GM21786 (cell line): Measurements from ENCODE around the gene NDUFA6.
A peak's percentile ranks its signal among the peaks of the same experiment; 100 is the strongest.
"Not testable (repeated sequence)": the region's sequence is repeated elsewhere in the genome, so short reads cannot be mapped to it uniquely, and the experiment has no call there.

ENCODE experiments used
- ATAC-seq: cut with Tn5 transposase; IDR thresholded peaks from one replicate; pipeline ENCODE4 v1.9.1; 2021; ENCODE audit not compliant: unreplicated experiment

The NDUFA6 gene

DNA sequence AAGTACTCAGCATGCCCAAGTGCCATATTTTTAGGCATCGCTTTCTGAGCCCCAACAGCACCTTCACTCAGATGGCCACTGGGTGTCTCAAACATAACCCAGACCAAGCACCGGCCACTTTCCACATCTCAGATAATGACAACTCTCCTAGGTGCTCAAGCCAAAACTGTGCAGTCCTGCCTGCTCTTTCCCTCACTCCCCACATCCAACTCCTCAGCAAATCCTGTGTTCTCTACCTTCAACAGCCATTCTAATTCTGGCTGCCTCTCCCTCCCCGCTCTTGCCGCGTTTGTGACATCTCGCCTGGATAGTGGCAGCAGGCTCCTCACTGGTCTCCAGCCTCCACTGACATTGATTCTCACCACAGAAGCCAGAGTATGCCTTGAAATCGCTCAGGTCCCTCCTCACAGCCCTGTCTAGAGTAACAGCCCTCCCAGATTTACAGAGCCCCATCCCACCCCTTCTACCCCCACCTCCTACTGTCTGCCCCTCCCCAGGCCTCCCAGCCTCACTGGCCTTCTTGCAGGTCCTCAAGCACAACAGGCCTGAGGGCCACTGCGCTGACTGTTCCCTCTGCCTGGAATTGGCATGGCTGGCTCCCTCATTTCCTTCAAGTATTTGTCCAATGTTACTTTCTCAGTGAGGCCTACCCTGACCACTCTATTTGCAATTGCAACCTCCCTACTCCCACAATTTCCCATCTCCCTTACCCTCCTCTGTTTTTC lies 17.8 kb downstream of the NDUFA6 start:
- ATAC-seq, result no peak

DNA sequence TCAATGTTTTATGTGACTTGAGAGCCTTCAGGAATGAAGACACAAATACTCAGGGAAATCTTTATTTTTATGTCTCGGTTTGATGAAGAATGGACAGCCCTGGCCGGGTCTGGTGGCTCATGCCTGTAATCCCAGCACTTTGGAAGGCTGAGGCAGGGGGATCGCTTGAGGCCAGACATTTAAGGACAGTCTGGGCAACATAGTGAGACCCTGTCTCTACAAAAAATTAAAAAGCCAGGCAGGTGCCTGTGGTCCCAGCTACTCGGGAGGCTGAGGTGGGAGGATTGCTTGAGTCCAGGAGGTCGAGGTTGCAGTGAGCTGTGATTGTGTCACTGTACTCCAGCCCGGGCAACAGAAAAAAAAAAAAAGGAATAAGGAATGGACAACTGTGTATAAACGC lies 19.1 kb downstream of the NDUFA6 start:
- not testable (repeated sequence) for ATAC-seq

DNA sequence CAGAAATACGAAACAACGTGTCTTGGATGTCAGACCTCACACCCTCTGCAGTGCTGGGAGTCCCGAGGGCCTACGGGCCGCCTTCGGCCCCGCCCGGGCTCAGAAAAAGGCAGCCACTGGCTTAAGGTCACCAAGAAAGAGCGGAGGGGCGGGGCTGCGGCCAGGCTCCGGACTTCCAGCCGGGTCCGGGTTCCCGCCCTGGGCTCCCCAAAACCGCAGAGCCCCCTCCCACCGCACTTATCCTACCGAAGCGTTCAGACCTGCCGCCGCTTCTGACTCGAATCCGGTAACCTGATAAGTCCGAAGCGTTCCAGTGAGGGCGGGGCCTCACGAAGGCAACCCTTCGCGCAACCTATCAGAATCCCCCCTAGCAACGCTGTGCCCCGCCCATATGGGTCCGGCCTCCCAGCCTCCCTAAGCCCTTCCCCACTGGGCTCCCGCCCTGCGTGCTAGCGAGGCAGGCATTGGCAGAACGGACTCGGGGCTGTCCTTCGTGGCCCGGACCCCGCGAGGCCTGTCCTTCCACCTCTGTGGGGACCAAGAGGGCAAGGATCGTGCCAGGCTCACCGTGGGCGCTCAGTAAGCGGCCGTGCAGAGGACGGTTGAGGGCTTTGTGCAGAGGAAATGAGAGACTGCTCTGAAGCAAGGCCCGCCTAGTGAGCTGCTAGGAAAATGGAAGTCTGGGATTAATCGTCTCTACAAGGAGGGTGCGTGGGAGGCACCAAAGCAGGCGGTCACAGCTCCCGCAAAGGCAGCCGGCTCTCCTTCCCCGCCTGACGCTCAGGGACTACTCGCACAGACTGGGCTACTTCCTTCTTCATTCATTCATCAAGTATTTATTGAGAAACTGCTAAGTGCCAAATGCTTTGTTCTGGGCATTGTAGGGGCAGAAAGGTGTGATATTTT lies 19.8 kb downstream of the NDUFA6 start, which contains the start of gene NAGA:
Gene NAGA (minus strand): TSS at position 296 of the 906 bp plus-strand sequence. CDS start 515 bp downstream, outside the sequence.
- ATAC-seq, result peak; percentile 85

DNA sequence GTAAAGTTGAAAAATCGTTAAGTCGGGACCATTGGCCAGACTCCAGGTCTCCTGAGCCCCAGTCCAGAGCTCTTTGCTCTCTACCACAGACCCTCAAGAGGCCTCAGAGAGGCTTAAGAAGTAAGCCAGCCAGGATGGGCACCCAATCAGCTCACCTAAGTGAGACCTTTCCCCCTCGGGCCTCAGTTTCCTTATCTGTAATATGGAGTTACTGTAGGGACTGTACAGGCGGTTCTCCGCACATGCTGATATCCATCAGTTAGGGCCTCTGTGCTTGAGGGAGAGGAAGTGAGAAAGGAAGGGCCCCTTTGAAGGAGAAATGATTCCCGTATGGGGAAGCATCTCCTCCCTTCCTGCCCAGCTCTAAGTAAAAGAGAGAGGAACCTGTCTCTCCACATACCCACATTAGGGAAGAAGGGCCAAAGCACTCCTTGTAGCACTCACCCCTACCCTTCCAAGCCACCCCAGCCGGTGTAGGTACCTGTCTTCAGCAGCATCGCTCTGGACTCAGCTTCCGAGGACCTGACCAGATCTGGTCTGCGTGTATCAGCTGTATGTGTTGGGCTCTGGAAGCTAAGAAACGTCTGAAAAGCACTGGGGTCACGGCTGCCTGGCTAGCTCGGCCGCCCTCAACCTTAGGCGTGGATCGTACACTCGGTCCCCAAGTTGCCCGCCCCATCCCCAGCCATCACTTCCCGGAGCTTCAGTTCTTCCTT lies 20.6 kb downstream of the NDUFA6 start:
- ATAC-seq, result peak; percentile 16

DNA sequence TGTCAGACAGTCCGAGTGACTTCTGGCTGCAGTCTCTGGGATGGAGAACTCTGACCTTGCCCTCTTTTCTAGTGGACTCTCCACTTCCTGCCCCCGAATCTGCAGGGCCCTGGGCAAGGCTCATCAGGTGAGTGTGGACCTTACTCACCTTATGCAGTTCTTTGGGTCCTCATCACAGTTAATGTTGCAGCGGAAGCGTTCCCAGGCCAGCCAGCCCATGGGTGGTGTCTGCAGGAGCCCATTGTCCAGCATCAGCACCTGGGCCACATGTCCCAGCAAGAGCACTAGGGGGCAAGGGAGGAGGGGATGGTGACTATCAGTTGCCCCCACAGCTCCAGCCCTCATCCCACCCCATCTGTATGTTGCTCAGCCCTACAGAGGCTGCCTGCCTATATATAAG lies 22.3 kb downstream of the NDUFA6 start:
- ATAC-seq, result no peak

DNA sequence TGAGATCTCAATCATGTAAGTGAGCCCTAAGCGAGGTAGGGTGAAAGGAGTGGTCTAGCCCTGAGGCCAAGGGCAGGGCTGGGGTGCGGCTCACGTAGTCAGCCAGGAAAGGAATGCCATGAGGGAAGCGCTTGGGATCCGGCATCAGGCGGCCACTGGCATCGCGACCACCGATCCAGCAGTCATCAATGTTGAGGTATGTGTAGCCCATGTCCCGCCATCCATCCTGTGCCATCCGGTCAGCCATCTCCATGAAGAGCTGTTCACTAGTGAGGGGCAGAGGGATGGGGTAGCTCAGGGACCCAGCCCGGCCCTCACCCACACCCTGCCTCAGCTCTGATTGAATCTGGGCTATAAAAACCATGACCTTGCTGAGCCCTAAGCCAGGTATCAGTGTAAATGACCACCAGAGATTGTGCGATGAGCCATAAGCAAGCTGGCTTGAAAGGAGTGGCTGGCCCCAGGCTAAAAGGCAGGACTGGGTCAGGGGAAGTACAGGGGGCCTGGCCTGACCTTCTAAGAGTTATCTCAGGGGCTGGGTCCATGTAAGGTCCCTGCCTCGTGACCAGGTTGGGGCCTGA lies 22.8 kb downstream of the NDUFA6 start:
- no peak for ATAC-seq

DNA sequence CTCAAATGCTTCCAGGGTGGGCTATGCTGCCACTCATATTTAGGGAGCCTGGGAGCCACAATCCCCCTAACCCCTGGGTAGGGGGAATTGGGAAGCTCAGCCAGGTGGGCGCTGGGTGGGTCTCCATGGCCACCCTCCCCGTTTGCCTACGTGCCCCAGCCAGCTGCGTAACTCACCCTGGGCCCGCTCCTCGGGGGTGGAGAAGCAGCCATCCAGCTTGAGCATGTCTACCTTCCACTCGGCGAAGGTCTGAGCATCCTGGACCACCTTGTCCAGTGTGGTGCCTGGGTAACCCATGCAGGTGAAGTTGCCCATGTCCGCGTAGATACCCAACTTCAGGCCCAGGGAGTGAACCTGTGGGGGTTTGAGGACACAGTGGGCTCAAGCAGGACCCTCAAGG lies 23.6 kb downstream of the NDUFA6 start:
- no peak for ATAC-seq

DNA sequence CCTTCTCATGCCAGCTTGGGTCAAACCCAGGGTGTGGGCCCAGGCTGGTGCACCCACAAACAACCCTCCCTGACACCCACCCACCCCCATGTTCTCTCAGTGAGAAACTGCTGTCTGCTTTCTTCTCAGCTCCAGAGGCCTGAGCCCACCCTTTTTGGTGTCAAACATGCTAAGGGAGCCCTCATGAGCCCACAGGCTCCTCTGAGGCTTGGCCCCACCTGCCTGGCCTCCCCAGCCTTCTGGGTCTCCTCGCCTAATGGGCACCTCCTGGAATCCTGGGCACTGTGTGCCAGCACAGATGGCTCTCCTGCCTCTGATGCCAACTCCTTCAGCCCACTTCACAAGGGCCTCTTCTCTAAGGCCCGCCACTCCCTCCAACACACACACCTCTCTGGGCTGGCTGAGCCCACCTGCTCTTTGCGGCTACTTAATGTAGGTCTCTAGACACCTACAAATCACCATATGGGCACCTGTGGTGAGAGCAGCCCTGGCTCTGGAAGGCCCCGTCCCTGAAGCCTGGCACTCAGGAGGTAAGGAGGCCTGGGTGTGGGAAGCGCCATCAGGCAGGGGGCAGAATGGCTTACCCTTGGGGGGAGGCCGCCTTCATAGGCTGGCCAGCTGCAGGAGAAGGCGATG lies 24.3 kb downstream of the NDUFA6 start:
- ATAC-seq, result no peak

DNA sequence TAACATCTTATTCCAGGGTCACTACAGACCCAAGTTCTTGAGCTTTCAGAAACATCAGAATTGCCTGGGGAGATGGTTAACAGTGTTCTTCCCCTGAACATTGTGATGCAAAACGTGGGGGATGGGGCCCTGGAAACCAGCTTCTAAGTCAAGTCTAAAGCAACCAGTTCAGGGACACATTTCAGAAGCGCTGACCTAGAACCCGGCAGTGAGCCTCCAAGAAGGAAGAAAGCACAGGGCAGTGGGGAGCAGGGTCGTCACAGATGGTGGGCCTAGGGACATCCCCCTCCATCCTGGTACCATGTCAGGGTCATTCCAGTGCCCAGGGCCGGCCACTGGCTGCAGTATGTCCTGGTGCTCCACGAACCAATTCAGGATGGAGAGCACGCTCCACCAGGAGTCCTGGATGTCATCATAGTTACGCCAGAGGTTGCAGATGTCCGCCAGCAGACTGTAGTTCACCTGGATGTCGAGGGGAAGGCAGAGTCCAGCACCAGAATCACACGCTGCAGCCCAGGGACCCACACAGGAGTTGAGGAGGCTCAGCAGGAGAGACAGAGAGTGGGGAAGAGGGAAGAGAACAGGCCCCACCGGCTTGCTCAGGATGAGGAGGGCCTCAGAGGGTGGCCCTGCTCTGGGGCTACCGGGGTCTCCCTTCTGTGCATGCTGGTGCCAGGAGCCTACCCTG lies 25.0 kb downstream of the NDUFA6 start:
- no peak for ATAC-seq

DNA sequence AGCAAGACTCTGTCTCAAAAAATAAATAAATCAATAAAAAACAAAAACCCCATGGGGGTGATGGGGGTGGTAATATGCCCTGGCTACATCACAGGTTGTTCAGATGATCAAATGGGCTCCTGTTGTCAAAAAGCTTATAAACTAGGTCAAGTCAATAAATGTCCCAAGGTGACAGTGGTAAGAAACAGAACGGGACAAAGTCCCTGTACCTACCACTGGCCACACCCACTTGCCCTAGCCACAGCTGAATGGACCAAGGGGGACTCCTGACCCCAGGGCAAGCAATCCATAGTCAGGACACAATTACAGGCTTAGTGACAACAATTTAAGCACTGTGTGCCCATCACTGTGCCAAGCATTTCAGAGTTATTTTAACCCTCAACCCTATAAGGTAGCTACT lies 25.9 kb downstream of the NDUFA6 start:
- ATAC-seq, result no peak

DNA sequence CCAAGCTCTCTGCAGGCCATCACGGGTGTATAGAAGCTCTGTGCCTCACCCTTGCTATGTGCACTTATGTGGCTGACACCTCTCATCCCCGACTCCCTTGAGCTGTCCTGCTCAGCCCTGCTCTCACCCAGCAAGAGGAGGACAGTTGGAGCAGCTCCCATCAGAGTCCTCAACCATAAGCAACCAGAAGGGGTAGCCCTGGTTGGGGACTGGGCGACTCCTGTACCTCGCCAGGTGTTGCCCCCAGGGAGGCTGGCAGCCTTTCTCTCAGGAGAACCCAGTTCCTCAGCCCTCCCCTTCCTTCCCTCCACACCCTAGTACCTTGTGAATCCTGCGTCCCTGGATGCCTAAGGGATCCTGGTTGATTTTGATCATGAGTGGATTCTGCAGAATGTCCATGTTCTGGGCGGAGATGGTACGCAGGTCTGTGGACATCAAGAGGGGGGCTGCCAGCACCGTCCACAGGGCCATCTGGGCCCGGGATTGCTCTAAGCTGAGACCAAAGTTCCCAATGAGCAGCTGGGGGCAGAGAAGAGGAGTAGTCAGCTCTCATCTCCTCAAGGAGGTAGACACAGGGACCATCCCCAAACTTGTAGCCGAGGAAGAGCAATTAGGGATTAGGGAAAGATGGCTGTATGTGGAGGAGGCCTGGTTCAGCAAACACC lies 27.9 kb downstream of the NDUFA6 start:
- ATAC-seq, result no peak

DNA sequence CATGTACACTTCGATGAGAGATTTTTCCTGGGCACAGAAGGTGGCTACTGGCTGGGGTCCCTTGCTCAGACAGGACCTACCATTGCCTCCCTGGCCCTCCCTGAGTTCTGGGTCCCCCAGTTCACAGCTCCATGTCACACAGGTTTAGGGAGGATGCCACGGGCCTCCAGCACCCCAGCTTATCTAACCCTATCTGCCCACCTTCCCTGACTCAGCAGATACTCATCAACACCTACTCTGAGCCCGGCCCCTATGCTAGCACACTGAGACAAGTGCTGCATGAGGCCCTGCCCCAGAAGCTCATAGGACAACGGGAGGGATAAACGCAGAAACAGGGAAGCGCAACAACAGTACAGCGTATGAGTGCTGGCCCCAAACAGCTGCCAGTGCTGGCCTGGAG lies 29.5 kb downstream of the NDUFA6 start:
- no peak for ATAC-seq

DNA sequence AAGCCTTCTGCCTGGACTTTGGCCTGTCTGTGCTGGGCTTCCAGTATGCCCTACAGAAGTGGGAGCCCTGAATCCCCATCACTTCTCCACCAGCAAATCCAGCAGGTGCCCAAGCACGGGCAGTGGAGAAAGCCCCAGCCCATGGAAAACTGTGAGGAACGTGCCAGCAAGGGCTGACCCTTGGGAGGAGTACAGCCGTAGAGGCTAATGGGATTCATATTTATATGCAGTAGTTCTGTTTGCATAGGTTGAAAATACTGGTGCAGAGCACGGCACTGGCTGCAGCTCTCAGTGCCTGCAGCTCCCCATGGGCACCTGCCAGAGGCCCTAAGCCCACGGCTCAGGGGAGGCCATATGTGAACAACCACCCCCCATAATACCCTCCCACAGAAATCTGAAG lies 30.1 kb downstream of the NDUFA6 start:
- ATAC-seq, result no peak

DNA sequence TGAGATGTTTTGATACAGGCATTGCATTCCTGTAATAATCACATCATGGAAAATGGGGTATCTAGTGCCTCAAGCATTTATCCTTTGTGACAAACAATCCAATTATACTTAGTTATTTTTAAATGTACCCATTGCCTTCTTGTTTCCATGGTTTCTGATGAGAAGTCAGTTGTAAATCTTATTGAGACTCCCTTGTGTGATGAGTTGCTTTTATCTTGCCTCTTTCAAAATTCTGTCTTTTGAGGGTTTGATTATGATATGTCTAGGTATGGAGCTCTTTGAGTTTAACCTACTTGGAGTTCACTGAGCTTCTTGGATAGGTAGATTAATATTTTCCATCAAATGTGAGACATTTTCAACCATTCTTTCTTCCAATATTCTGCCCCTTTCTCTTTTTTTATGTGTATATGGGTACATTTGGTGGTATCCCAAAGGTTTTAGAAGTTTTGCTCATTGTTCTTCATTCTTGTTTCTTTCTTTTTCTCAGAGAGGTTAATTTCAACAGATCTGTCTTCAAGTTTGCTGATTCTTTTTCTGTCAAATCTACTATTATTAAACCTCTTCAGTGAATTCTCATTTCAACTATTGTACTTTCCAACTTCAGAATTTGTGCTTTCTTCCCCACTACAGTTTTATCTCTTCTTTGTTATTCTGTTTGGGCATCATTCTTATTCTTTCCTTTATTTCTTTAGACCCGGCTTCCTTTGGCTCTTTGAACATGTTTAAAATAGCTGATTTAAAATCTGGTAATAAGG lies 33.6 kb downstream of the NDUFA6 start:
- no peak for ATAC-seq

DNA sequence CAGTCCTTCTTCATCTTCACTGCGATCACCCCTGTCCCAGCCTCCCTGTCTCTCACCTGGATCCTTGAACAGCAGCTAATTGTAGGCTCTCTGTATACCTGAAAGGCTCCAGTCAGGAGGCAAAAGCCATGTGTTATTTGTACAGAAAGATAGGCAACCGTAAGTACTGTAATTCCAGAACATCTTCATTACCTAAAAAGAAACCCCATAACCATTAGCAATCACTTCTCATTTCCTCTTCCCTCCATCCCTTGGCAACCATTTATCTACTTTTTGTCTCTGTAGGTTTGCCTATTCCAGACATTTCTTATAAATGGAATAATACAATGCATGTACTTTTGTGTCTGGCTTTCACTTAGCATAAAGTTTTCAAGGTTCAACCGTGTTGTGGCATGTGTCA lies 37.8 kb downstream of the NDUFA6 start:
- ATAC-seq, result no peak

DNA sequence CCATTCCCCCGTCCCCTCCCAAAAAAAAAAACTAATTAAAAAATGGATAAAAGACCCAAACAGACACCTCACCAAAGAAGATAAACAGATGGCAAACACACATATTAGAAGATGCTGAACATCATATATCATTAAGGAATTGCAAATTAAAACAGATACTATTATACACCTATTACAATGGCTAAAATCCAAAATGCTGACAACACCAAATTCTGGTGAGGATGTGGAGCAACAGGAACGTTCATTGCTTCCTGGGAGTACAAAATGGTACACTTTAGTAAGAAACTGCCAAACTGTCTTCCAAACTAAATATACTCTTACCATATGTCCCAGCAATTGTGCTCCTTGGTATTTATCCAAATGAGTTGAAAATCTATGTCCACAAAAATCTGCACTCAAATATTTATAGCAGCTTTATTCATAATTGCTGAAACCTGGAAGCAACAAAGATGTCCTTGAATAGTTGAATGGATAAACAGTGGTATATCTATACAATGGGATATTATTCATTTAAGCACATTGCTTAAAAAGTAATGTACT lies 39.9 kb downstream of the NDUFA6 start:
- ATAC-seq, result no peak

DNA sequence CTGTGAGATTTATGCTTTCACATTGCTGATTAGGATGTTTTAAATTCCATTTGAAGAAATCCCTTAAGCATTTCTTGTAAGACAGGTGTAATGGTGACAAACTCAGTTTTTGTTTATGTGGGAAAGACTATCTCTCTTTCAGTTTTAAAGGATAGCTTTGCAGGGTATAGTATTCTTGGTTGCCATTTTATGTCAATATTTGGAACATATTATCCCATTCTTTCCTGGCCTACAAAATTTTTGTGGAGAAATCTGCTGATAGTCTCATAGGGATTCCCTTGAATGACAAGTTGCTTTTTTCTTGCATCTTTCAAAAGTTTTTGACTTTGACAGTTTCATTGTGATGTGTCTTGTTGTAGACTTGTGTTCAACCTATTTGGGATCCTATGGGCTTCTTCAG lies 48.8 kb downstream of the NDUFA6 start:
- no peak for ATAC-seq

DNA sequence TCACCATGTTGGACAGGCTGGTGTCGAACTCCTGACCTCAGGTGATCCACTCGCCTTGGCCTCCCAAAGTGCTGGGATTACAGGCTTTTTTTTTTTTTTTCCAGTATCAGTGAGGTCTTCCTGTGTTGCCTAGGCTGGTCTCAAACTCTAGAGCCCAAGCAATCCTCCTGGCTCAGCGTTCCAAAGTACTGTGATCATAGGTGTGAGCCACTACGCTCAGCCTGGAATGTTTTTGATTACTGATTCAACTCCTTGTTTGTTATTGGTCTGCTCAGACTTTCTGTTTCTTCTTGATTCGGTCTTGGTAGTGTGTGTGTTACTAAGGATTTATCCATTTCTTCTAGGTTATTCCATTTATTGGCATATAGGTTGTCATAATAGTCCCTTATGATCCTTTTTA lies 51.3 kb downstream of the NDUFA6 start:
- ATAC-seq, result no peak
